NB4 (cell line): ENCODE data around the gene CLSTN3.

Experiments
- POLR2A ChIP-seq: IDR thresholded peaks from 2 replicates; pipeline ENCODE4 v1.6.1; 2011; ENCODE audit warnings: mild to moderate bottlenecking; ENCODE audit not compliant: insufficient read length; ENCODE audit errors: extremely low read depth
- TF ChIP-seq, protein P1 (sequence below): IDR thresholded peaks from one replicate; pipeline ENCODE4 v1.5.1; 2012; ENCODE audit warnings: low read depth, low read length

DNA sequence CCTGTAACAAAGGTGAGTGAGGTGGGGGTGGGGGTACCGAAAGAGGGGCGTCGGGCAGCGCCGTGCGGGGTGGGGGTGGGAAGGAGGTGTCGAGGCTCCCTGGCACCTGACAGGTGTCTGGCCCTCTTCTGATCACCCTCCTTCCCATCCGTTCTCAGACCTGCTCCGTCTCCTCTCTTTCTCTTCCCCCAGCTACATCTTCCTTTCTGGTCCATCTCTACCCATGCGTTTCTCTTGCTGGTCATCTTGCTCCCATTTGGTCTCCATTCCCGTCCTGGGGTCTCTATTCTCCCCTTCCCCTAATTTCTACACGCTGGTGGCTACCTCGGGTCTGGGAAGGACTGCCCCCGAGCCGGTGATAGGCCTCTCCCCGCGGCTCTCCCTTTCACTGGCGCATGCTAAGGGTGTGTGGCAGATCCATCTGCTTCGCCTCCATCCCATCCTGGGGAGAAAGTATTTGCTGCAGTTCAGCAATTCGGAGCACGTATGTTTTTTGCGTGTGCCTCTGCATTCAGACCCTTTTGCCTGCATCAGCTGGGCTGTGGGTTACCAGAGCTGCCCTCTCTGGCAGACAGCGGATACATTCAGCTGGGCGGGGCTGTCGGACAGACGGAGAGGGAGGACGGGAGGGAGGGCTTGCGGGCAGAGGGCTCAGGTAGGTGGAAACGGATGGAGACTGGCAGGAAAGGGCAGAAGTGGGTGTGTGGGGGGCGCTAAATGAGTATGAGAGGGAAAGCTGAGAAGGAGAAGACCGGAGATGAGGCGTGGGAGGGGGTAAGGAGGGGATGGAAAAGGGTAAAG, 730 bp downstream of the CLSTN3 start:
- TF ChIP-seq, protein P1, sequence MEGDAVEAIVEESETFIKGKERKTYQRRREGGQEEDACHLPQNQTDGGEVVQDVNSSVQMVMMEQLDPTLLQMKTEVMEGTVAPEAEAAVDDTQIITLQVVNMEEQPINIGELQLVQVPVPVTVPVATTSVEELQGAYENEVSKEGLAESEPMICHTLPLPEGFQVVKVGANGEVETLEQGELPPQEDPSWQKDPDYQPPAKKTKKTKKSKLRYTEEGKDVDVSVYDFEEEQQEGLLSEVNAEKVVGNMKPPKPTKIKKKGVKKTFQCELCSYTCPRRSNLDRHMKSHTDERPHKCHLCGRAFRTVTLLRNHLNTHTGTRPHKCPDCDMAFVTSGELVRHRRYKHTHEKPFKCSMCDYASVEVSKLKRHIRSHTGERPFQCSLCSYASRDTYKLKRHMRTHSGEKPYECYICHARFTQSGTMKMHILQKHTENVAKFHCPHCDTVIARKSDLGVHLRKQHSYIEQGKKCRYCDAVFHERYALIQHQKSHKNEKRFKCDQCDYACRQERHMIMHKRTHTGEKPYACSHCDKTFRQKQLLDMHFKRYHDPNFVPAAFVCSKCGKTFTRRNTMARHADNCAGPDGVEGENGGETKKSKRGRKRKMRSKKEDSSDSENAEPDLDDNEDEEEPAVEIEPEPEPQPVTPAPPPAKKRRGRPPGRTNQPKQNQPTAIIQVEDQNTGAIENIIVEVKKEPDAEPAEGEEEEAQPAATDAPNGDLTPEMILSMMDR: no peak
- no peak for TF ChIP-seq POLR2A
